ENCODE measurements around the gene ACVRL1.

ACVRL1 gene

GRCh38 chr12:51924551-51925319, 17.4 kb downstream of the ACVRL1 start:
- TF ChIP-seq GATA2 (IDR thresholded peaks at IDR 0.05; ENCODE audit: low read depth, low read length), result no peak
- no peak for TF ChIP-seq GATA3 (IDR thresholded peaks at IDR 0.05; ENCODE audit: low read depth, low read length)

- TF ChIP-seq GATA2 (IDR thresholded peaks at IDR 0.05; ENCODE audit: low read depth, low read length) (no peak), GATA3 (IDR thresholded peaks at IDR 0.05; ENCODE audit: low read depth, low read length) (no peak)
These were observed 18.2 kb downstream of the ACVRL1 start for GRCh38 chr12:51925346-51926063.

GRCh38 chr12:51926064-51926632, 18.8 kb downstream of the ACVRL1 start:
- no peak for TF ChIP-seq GATA3 (IDR thresholded peaks at IDR 0.05; ENCODE audit: low read depth, low read length)
- TF ChIP-seq GATA2 (IDR thresholded peaks at IDR 0.05; ENCODE audit: low read depth, low read length), result no peak

GRCh38 chr12:51926718-51927117, 19.4 kb downstream of the ACVRL1 start:
- TF ChIP-seq GATA3 (IDR thresholded peaks at IDR 0.05; ENCODE audit: low read depth, low read length) (no peak), GATA2 (IDR thresholded peaks at IDR 0.05; ENCODE audit: low read depth, low read length) (no peak)

GRCh38 chr12:51932218-51933076, 25.1 kb downstream of the ACVRL1 start:
- TF ChIP-seq GATA2 (IDR thresholded peaks at IDR 0.05; ENCODE audit: low read depth, low read length), result peak; percentile 99
- peak; percentile 99 for TF ChIP-seq GATA3 (IDR thresholded peaks at IDR 0.05; ENCODE audit: low read depth, low read length)

- TF ChIP-seq GATA2 (IDR thresholded peaks at IDR 0.05; ENCODE audit: low read depth, low read length) (no peak), GATA3 (IDR thresholded peaks at IDR 0.05; ENCODE audit: low read depth, low read length) (no peak)
These were observed 26.8 kb downstream of the ACVRL1 start for GRCh38 chr12:51934080-51934479.

GRCh38 chr12:51937926-51938325, 30.6 kb downstream of the ACVRL1 start:
- TF ChIP-seq GATA2 (IDR thresholded peaks at IDR 0.05; ENCODE audit: low read depth, low read length) (no peak), GATA3 (IDR thresholded peaks at IDR 0.05; ENCODE audit: low read depth, low read length) (no peak)

- TF ChIP-seq GATA2 (IDR thresholded peaks at IDR 0.05; ENCODE audit: low read depth, low read length) (no peak), GATA3 (IDR thresholded peaks at IDR 0.05; ENCODE audit: low read depth, low read length) (no peak)
These were observed 31.4 kb downstream of the ACVRL1 start for GRCh38 chr12:51938726-51939125.

- peak; percentile 34; the same call in 1 of the 2 replicates for TF ChIP-seq GATA2 (IDR thresholded peaks at IDR 0.05; ENCODE audit: low read depth, low read length)
- no peak for TF ChIP-seq GATA3 (IDR thresholded peaks at IDR 0.05; ENCODE audit: low read depth, low read length)
These were observed 33.8 kb downstream of the ACVRL1 start for GRCh38 chr12:51941011-51941581.

GRCh38 chr12:51941604-51942003, 34.3 kb downstream of the ACVRL1 start:
- TF ChIP-seq GATA3 (IDR thresholded peaks at IDR 0.05; ENCODE audit: low read depth, low read length) (no peak), GATA2 (IDR thresholded peaks at IDR 0.05; ENCODE audit: low read depth, low read length) (no peak)

- TF ChIP-seq GATA3 (IDR thresholded peaks at IDR 0.05; ENCODE audit: low read depth, low read length), result no peak
- no peak for TF ChIP-seq GATA2 (IDR thresholded peaks at IDR 0.05; ENCODE audit: low read depth, low read length)
These were observed 34.8 kb downstream of the ACVRL1 start for GRCh38 chr12:51942056-51942455.

- TF ChIP-seq GATA3 (IDR thresholded peaks at IDR 0.05; ENCODE audit: low read depth, low read length) (no peak), GATA2 (IDR thresholded peaks at IDR 0.05; ENCODE audit: low read depth, low read length) (no peak)
These were observed 35.2 kb downstream of the ACVRL1 start for GRCh38 chr12:51942501-51943000.

GRCh38 chr12:51943346-51943745, 36.0 kb downstream of the ACVRL1 start:
- no peak for TF ChIP-seq GATA2 (IDR thresholded peaks at IDR 0.05; ENCODE audit: low read depth, low read length)

Data from SH-SY5Y (cell line).